HuH-7 (cell line): ENCODE results near the gene KRT9.

Experiments used
- DNase-seq: peaks from one replicate; pipeline ENCODE4 v3.0.0; 2011; ENCODE audit warnings: low spot score

The KRT9 gene

GRCh38 chr17:41527063-41528023, 44.5 kb downstream of the KRT9 start:
- DNase-seq, result no peak

- DNase-seq, result no peak
These were observed 47.6 kb downstream of the KRT9 start for GRCh38 chr17:41524261-41524660.

GRCh38 chr17:41523787-41524186, 48.1 kb downstream of the KRT9 start:
- DNase-seq, result no peak

GRCh38 chr17:41523225-41523593, 48.6 kb downstream of the KRT9 start:
- DNase-seq, result no peak

- DNase-seq, result no peak
These were observed 49.3 kb downstream of the KRT9 start for GRCh38 chr17:41522301-41523224.

DNA sequence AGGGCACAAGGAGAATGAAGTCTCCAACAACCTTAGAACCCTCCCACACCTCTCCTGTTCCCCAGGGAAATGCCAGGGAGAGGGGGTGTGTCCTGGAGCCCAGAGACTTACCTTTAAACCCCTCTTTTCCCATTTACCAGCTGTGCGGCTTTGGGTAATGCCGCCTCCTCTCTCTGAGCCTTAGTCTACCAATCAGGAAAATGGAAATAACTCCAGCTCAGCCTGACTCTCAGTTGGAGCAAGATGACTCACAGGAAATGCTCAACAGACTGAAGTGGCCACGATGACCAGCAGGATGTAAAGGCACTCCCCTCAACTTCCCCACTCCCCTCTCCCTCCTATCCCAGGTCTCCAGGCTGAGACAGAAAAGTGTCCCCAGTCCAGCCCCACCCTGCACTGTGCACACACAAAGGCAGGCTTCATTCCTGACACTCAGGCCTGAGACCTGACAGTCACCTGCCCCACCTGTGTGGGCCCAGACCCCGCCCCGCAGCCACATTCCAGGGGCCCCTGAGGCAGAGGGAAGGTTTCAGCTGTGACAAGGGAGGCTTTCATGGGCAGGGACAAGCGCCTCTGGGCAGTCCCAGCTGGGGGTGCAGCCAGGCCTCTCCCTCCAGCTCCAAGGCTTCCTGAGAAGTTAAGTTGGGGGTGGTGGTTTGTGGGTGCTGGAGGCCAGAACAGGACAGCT, 50.1 kb downstream of the KRT9 start:
- no peak for DNase-seq

DNA sequence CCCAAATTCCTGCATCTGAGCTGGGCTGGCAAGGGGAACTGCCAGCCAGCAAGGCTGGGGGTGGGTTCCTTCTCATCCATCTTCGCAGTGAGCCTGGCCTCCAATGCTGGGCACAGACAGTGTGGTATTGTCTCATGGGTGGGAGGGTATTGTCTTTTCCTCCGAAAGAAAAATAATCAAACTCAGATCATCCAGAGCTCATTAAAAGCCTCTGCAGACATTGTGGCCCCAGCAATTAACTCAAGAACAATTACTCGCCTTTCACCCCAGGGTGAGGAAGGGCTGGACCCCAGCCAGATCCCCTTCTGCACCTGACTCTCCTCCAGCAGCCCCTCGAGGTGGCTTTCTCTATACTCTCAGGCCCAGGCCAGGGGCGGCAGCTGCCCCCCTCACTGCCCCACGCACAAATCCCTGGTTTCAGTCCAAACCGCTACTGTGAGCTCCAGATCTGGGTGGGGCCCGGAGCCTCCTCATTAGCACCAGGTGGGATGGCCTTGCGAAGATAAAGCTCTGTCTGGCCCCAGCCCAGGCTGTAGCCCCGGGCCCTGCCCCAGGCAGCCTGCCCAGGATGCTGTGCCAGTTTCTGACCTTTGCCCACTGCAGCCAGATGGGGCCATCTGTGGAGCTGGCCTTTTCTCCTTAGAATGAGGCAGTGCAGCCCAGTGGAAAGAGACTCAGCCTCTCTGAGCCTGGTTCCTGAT, 50.9 kb downstream of the KRT9 start:
- no peak for DNase-seq

DNA sequence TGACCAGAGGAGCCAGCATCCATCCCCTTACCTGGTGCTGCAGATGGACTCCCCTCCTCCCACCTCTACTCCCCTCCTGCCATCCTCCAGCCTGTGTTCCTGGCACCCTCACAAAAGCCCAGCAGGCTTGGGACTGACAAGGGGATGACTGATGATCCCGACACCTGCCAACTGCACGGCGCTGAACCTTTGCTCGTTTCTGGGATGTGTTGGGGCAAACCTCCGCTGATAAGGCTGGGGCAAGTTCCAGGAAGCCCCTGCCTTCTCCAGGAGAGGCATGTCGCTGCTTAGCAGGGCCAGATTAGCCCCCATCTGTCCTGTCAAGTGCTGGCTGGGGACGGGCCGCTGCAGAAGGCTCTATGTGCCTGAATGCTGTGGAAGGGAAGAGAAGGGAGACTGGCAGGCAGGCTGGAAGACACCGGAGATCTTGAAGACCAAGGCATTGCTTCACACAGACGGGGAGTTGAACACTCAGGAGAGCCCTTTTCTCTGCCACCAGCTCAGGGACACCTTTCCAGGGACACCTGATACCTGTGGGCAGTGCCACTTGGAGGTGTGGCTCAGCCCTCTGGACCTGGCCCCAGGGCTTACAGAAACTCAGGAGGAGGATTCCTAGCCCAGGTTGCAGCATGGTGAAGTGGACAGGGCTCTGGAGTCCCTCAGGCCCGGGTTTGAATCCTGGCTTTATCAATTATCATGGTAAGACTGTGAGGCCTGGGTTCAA, 52.2 kb downstream of the KRT9 start:
- DNase-seq, result no peak

DNA sequence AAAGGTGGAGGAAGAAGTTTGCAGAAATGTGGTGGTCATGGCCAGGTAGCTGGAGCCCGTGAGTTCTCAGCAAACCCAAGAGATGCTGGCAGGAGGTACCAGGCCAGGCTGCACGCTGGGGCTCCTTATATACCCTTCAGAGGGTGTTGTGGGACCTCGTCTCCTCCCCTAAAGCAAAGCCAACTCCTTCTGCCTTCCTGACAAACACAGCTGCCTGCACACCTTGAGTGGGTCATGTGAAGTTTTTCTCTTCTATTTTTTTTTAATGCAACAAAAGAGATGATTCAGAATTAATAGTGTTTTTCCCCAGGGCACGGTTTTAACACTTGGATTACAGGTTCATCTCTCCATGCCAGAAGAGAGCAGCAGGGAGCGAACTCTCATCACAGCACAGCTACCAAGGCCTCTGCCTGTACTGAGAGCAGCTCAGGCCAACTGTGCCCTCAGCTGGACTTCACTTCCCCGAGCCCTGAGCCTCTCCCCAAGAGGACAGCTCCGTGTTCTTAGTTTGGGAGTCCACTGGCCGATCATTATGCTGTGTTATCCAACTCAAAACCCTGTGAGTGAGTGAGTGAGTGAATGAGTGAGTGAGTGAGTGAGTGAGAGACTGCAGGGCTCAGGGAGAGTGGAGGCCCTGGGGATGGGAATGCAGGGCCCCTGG, 52.9 kb downstream of the KRT9 start, which contains the start of gene KRT15:
Gene KRT15, minus strand, starts transcription at position 102 of the 661 bp plus-strand sequence. Its CDS starts 63 bp downstream, at position 39.
- DNase-seq, result no peak

- no peak for DNase-seq
These were observed 53.8 kb downstream of the KRT9 start for GRCh38 chr17:41518031-41518430.

DNA sequence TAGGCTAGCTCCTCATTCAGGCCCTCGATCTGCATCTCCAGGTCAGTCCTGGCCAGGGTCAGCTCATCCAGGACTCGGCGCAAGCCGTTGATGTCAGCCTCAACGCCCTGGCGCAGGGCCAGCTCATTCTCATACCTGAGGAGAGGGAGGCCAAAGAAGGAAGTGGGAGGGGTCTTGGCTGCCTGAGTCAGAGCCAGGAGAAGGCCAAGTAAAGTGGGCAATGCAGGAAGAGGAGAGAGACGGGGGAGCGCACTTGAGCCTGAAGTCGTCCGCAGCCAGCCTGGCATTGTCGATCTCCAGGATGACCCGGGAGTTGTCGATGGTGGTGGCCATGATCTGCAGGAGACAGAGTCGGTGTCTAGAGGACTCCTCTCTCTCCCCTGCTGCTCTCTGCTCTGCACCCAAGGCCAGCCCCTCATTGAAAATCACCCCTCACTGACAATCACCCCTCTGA, 55.0 kb downstream of the KRT9 start:
- DNase-seq, result no peak

- DNase-seq, result no peak
These were observed 55.6 kb downstream of the KRT9 start for GRCh38 chr17:41516147-41516829.
